HG03039 (cell line): ENCODE data around the gene UPF3A.
A peak's percentile ranks its signal among the peaks of the same experiment; 100 is the strongest.
"Not testable (repeated sequence)": the region's sequence is repeated elsewhere in the genome, so short reads cannot be mapped to it uniquely, and the experiment has no call there.

Source experiments
- ATAC-seq: cut with Tn5 transposase; IDR thresholded peaks from one replicate; pipeline ENCODE4 v1.9.1; 2021; ENCODE audit warnings: mild to moderate bottlenecking, moderate library complexity; ENCODE audit not compliant: unreplicated experiment

UPF3A gene

DNA sequence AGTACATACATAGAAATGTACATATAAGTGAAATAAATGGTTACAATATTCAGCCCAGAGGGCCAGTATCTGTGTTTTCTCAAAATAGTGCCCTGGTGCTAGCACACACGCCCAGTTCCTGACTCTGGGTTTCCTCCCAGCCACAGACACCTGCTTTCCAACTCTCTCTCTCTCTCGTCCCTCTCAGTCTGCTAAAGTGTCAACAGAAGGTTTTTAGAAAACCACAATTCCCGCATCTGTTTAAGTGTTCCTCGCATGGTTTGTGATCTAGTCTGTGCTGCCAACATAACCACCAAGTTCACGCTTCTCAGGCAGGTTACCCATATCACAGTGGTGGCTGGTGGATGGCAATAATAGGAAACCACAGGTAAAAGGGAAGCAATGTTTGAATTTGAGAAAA, 17.8 kb upstream of the UPF3A start:
- ATAC-seq: peak; percentile 52

DNA sequence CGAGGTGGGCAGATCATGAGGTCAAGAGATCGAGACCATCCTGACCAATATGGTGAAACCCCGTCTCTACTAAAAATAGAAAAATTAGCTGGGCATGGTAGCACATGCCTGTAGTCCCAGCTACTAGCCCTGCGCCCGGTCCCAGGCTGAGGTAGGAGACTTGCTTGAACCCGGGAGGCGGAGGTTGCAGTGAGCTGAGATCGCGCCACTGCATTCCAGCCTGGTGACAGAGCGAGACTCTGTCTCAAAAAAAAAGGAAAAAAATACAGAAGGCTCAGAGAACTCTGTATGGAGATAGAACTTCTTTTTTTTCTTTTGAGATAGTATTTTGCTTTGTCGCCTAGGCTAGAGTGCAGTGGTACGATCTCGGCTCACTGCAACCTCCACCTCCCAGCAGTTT, 17.1 kb upstream of the UPF3A start:
- ATAC-seq: not testable (repeated sequence)

DNA sequence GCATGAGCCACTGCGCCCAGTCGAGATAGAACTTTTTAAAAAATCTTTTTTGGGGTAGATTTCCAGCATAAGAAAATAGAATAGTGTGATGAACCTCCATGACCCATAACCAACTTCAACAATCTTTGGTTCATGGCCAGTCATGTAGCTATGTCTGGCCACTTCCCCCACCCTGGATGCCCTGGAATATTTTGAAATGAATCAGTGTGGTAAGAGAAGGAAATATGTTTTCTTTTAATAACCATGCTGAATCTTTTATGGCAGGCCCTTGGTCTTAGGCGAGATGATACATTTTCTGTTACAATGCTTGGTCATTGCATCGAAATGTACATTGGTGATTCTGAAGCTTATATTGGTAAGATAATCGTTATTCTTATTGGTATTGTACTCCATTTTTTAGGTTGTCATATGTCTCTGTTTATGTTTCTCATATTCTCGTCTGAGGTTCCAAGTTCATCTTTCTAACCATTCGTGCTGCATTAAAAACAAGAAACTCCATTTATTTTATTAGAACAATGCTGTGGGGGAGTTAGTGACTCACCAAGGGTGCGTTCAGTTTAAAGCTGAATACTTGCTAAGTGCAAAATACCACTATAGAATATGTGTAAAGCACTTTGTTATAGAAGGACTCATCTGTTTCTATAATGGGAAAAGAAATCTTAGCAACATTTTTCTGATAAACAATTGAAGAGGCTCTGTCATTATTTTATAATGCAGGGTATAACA, 16.4 kb upstream of the UPF3A start:
- no peak for ATAC-seq

DNA sequence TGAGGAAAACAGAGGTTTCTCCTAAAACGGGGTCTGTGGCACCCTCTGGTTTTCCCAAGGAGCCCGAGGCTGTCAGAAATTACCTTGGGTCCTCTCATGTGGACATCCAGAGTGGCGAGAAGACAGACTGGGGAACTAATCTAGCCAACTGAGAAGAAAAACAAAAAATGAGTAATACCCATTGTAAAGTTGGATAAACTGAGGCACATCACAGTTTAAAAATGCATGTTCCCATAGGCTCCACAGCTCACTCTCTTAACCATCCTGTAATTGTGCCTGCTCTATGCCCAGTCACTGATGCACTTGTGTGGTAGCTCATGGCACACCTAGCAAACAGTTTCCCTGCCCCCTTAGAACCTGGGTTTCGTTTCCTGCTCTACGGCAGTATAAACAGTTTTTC, 15.2 kb upstream of the UPF3A start:
- no peak for ATAC-seq

DNA sequence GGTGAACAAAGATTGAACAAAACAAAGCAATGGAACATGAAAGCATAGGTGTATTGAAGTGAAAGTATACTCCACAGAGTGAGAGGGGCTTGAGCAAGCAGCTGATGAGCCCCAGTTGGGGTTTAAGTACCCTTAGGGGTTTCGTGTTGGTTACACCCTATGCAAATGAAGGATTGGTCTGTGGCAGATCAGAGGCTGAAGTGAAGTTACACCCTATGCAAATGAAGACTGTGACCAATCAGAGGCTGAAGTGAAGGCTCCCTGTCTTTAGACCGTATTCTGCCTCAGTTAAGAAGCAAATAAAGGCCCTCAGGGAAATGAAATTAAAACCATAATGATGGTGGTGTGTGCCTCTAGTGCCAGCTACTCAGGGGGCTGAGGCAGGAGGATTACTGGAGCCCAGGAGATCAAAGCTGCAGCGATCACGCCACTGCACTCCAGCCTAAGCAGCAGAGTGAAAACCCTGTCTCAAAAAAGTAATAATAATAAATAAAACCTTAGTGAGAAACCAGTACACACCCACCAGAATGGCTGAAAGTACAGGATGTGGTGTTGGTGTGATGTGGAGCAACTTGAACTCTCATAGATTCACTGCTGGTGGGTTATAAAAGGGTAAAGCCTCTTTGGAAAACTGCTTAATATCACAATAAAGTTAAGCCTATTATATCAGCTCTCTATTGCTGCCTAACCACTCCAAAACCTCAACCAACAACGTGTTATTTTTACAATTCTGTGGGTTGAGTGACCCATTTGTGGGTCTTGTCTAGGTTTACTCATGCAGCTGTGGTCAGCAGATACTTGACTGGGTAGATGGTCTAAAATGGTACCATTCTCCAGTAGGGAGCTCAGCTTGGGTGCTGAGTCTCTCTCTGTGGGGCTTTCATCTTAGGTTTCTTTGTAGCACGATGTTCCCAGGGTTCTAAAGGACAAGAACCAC, 12.8 kb upstream of the UPF3A start:
- no peak for ATAC-seq

DNA sequence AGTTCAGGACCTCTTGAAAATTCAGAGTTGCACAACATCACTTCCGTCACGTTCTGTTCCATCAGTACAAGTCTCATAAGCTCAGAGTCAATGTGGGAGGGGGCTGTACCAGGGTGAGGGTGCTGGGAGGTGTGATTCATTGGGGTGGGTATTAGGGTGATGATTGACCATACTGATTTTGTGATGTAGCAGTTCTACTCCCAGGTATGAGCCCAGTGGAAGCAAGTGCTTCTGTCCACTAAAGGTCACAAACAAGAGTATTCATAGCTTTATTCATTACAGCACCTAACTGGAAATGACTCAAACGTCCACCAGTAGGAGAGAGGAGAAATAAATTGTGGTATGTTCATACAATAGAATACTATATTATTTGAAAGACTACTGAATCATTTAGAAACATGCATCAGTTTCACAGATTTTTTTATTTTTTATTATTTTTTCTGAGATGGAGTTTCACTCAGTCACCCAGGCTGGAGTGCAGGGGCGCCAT, 12.1 kb upstream of the UPF3A start:
- no peak for ATAC-seq

DNA sequence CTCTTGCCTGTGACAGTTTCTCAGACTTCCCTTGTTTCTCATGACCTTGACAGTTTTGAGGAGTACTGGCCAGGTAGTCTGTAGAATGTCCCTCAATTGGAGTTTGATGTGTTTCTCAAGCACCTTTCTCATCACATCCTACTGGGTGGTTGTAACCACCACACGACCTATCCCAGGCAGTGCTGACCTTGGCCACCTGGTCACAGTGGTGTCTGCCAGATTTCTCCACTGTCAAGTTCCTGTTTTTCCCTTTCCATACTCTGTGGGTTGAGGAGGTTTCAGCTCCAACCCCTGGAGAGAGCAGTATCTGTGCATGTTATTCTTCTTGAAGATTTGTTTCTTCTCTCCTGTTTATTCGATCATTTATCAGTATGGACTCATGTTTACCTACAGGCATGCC, 8.4 kb upstream of the UPF3A start:
- no peak for ATAC-seq

DNA sequence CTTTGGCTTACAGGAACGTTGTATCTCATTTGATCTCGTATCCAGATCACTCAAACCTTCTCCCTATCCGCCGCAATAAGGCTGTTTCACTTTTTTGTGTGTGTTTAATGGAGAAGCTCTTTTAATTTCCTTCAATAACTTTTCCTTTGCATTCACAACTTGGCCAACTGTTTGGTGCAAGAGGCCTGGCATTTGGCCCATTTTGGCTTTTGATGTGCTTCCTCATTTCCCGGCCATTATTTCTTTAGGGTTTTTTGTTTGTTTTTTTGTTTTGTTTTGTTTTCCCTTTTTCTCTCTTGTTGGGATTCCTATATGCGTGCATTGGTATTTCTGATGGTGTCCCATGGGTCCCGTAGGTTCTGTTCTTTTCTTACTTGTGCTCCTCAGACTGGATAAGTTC, 6.1 kb upstream of the UPF3A start:
- ATAC-seq: no peak

DNA sequence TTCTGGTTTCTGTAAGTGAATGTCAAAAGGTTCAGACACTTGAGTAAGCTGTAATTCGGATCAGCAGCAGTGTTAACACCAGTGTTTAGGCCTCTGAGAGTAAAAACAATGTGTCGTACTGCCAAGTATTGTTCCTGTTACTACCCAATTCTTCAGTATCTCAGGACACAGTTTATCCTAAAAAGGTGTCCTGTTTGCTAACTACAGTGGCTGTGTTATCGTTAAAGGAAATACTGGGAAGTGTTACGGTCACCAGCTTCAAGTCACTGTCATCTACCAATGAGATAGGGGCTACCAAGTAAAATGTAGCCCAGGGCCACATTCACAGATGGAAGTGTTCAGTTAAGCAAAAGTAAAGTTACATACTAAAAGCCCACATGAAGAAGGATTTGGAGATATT, 2.3 kb upstream of the UPF3A start:
- ATAC-seq: no peak

DNA sequence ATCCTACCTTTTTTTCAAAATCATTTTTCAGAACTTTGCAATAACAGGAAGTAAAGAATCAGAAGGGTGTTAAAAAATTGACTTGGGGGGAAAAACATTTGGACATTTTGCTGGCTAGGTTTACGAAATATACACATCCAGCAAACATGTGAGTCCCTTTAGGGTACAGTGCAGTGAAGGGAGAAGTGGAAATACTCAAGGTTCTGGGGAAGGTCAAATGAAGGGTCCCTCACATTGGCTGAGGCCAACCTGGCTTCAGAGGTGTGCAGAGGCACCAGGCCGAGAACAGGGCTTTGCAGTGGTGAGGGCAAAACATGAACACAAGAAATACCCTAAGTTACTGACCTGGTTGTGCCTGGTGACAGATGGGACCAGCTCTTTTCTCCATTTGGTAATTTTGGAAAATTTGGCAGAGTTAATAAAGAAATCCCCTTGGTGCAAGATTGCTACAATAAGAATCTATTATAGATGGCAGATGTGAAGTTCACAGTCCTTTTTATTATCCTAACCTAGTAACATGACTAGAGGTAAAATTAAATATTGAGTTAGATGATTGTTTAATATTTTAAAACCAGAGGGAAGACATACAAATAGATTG, 1.5 kb upstream of the UPF3A start:
- ATAC-seq: no peak

DNA sequence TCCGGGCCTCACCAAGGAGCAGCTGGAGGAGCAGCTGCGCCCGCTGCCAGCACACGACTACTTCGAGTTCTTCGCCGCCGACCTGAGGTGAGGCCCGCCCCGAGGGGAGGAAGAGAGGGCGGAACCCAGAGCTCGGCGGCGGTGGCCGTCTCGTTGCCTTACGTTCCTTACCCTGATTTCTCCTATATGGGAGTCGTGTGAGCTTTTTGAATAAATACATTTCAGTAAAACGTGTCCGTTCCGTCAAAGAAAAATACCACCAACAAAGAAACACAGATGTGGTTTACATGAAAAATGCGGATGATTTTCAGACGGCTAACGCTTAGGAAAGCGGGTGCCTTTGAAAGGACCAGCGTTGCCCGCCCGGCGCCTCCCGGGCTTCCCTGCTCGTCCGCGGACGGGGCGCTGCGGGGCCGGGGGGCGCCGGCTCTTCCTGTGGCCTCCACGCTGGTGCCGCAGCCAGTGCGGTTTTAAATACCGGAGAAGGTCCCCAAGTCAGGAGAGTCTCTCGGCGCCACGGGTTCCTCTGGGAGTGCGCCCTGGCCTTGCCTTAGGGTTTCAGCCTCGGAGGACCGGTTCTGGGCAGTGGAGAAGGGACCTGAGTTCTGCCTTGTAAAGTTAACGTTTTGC, 755 bp downstream of the UPF3A start:
- peak; percentile 41 for ATAC-seq

DNA sequence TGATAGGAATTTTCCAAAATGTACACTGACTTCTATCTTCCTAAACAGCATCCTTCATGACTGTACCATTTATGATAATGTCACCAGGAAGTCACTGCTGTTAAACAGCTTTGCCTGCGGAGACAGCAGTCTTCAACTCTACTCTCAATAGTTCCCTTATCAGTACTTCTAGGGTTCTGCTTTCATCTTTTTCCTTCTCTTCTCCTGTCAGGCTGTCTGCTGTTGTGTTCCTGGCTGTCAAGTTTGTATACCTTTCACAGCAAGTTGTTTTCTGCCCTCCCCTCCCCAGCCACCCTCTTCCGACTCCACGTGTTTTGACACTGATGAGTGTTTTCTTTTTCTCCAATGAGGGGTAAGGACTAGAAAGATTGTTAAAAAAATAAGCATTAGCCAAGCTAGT, 2.2 kb downstream of the UPF3A start:
- ATAC-seq: no peak

DNA sequence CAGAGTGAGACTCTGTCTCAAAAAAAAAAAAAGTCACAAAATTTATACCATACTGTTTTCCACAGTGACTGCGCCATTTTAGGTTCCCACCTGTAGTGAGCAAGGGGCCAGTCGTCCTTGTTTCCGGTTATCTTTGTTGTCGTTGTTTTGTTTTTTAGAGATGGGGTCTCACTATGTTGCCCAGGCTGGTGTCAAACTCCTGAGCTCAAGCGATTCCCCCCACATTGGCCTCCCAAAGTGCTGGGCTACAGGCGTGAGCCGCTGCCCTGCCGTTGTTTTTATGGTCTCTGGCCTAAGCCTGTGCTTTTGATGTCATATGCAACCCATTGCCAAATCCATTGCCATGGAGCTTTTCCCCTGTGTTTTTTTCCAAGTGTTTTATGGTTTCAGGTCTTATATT, 3.3 kb downstream of the UPF3A start:
- ATAC-seq: no peak

DNA sequence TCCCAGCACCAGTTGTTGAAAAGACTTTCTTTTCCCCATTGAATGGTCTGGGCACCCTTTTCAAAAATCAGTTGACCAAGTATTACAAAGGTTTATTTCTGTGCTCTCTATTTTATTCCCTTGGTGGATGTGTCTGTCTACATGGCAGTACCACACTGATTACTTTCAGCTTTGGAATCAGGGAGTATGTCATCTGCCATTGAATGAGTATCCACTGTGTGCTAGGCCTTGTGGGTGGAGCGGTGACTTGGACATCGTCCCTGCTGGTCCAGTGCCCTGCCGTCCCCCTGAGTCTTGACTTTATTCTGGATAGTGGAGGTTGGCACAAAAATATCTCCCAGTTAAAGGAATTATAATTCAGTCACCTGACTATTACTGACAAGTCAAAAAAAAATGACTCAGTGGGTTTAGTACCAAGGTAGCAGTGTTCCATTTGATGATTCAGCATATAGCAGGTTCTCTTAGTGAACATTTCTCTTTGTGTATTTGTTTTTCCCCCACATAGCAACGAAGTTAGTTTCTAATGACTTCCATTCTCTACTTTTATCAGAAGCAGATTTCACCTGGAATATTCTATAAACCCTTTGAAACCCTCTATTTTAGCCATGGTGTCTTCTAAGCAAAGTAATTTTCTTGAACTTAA, 3.9 kb downstream of the UPF3A start:
- ATAC-seq: no peak

DNA sequence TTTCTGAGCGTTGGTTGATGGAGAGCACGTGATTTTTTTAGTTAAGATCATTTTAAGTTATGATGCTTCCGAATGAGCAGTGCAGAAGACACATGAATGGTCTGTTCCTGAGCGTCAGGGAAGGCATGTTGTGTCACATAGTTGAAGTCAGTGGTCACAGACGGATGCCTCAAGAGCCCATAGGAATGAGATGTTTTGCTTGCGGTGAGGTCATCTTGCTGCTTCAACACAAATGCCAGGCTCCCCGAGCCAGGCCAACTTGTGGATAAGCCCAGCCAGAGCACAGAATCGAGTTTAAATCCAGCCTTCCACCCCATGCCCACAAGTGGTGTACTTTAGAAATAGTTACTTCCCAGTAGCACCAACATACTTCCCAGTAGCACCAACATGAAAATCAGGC, 5.4 kb downstream of the UPF3A start:
- ATAC-seq: no peak

DNA sequence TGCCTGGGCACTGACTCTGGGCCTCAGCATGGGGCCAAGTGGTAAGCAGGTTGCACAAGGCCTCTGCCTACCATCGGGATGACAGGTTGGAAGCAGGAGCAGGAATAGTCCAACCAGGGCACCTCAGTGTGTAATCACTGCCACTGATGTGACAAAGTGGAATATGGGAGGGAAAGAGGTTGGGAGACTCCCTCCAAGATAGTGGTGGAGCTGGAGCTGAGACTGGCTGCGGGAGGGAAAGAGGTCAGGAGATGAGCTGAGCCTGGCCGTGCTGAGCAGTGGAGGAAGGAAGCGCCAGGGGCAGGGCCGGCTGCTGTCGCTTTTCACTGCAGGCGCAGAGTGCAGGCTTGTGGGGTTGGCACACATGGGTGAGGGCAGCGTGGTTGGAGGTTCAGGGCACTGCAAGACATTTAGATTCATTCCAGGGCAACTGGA, 6.8 kb downstream of the UPF3A start:
- ATAC-seq: no peak

DNA sequence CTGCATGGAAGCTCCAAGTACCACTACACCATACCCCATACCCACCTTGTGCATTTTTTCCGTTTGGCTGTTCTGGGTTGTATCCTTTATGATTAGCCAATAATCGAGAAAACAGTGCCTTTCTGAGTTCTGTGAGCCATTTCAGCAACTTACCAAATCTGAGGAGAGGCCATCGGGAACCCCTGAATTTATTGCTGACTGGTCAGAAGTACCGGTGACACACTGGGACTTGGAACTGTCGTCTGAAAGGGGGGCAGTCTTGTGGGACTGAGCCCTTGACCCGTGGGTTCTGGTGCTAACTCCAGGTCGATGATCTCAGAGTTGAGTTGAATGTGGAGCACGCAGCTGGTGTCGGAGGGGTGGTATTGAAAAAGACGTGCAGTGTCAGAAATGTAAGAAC, 15.0 kb downstream of the UPF3A start:
- no peak for ATAC-seq

DNA sequence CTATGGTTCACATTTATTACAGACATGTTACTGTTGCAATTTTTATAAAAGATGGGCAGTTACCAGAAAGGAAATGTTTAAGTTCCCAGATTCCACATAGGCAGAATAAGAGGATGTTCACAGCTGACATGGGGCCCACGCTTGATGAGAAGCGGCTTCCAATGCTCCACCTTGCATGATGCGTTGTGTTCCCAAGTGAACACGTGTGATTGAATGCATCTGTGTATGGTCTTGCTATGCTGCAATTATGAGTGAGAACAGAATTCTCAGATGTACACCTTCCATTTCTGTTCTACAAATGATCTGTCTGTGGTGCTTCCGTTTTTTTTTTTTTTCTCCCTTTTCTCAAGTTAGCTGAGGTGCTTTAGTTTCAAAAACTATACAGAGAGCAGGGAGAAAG, 15.5 kb downstream of the UPF3A start:
- no peak for ATAC-seq

DNA sequence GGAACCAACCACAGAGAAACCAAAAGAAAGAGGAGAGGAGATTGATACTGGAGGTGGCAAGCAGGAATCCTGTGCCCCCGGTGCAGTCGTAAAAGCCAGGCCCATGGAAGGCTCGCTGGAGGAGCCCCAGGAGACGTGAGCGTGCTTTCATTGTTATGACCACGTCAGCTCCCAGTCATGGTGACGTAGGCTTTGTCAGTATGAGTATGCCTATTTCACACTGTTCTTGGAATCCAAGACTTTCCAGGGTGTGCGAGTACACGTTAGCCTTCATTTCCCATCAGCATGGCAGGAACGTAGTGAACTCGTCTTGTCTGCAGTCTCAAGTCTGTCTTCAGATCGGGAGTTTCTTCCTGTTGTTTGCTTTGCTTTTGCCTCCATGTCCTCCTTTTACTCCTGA, 17.5 kb downstream of the UPF3A start:
- ATAC-seq: no peak

DNA sequence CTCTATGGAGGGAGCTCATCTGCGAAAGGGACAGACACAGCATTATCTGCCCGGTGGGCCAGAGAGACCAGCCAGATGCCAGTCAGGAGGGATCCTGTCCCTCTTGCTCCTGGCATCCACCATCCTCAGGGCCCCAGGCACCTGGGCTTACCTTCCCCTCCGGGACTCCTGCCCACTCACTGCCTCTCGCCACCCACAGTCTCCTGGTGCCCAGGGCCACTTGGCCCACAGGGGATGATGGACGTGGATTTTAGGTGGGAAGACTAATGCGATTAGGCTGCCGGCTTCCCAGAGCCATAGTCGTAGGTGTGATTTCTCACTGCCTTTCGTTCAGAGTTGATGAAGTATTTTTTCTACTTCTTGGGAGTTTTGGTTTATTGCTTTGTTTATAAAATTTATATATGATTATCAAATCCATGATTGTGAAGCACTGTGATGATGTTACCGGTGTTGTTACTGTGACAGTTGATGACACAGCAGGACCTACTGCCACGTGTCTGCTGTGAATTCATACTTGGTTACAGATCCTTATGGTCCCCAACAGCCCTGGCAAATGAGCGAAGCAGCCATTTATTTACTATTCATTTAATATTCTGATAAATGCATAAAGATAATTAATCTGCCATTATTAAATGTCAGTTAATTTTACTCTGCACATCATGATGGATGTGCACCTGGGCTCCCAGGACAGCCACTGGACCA, 18.4 kb downstream of the UPF3A start:
- ATAC-seq: no peak
